Measurements from ENCODE around the gene SCD5.
A peak's percentile ranks its signal among the peaks of the same experiment; 100 is the strongest.

Gene SCD5

DNA sequence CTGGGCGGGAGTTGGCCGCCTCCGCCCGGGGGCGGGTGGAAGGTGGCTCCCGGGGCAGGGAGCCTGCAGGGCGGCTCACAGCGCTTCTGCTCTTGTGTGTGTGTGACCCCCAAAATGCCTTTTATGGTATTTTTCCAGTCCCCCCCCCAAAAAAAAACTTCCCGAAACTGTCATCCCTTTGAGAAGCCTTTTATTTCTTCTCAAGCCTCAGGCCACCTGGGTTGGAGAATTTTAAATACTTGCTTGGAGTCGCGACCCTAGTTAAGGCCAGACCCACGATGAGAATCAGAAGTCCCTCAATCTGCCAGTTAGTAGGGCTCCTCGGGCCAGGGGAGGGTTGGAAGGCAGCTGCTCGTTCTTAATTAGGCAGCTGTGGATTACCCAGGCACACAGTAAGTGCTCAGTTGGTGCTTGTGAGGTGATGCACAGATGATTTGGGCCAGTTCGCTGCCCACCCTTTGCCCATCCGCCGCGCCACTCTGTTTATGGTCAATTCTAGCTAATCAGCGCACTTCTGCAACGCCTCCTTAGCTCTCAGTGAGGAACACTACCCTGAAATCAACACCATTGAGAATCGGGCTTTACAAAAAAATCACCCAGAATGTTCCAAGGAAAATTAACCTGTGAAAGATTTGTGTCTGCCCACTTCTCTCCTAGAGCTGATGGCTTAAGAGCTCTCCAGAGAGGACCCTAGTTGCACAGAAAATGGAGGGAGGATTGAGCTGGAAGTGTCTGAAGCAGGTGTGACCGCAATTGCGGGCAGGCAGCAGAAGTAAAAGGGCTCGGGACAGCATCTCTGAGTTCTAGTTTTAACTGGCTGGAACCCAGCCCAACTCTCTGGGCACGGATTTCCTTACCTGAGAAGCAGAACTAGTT, 648 bp upstream of the SCD5 start:
- H3K27me3 ChIP-seq: peaks cover 18% of the 10 kb centered on the region
- peak overlapping the region; percentile 65 for H3K4me3 ChIP-seq (ENCODE audit: low read depth, low read length)
- peaks cover 8% of the 10 kb centered on the region for H3K4me1 ChIP-seq
- H3K36me3 ChIP-seq: no peaks in the 10 kb centered on the region
- TF ChIP-seq, protein P1, sequence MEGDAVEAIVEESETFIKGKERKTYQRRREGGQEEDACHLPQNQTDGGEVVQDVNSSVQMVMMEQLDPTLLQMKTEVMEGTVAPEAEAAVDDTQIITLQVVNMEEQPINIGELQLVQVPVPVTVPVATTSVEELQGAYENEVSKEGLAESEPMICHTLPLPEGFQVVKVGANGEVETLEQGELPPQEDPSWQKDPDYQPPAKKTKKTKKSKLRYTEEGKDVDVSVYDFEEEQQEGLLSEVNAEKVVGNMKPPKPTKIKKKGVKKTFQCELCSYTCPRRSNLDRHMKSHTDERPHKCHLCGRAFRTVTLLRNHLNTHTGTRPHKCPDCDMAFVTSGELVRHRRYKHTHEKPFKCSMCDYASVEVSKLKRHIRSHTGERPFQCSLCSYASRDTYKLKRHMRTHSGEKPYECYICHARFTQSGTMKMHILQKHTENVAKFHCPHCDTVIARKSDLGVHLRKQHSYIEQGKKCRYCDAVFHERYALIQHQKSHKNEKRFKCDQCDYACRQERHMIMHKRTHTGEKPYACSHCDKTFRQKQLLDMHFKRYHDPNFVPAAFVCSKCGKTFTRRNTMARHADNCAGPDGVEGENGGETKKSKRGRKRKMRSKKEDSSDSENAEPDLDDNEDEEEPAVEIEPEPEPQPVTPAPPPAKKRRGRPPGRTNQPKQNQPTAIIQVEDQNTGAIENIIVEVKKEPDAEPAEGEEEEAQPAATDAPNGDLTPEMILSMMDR (IDR thresholded peaks at IDR 0.05; ENCODE audit: low read depth, low read length): no peak
- no peak for DNase-seq
- no peaks in the 10 kb centered on the region for H3K9me3 ChIP-seq

GRCh38 chr4:82797405-82798111, 1.0 kb downstream of the SCD5 start:
- Histone ChIP-seq H3K36me3 (no peaks in the 10 kb centered on the region), H3K9me3 (no peaks in the 10 kb centered on the region), H3K4me1 (peaks cover 8% of the 10 kb centered on the region), H3K27me3 (peaks cover 18% of the 10 kb centered on the region), H3K4me3 (ENCODE audit: low read depth, low read length) (peak overlapping the region; percentile 65)
- peak; percentile 36 for DNase-seq
- TF ChIP-seq, protein P1 (IDR thresholded peaks at IDR 0.05; ENCODE audit: low read depth, low read length): no peak

DNA sequence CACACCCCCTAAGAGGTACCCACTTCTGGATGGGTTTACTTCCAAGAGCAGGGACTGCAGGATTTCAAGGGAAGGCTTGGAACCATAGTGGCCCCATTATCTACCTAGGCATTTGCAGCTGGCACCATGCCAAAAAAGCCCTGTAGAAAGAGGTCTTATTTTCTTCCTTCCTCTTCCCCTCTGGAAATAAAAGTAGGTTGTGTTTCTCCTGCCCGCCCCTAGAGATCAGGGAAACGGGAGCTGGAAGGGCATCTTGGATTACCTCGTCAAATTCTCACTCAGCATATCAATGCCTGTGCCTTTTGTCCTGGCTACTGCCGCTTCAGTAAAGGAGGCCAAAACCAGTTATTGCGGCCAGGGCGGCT, 1.6 kb downstream of the SCD5 start:
- peaks cover 8% of the 10 kb centered on the region for H3K4me1 ChIP-seq
- peak; percentile 21 for DNase-seq
- no peaks in the 10 kb centered on the region for H3K9me3 ChIP-seq
- no peaks in the 10 kb centered on the region for H3K36me3 ChIP-seq
- H3K4me3 ChIP-seq (ENCODE audit: low read depth, low read length): no peak overlapping the region
- TF ChIP-seq, protein P1 (IDR thresholded peaks at IDR 0.05; ENCODE audit: low read depth, low read length): no peak
- peaks cover 18% of the 10 kb centered on the region for H3K27me3 ChIP-seq

DNA sequence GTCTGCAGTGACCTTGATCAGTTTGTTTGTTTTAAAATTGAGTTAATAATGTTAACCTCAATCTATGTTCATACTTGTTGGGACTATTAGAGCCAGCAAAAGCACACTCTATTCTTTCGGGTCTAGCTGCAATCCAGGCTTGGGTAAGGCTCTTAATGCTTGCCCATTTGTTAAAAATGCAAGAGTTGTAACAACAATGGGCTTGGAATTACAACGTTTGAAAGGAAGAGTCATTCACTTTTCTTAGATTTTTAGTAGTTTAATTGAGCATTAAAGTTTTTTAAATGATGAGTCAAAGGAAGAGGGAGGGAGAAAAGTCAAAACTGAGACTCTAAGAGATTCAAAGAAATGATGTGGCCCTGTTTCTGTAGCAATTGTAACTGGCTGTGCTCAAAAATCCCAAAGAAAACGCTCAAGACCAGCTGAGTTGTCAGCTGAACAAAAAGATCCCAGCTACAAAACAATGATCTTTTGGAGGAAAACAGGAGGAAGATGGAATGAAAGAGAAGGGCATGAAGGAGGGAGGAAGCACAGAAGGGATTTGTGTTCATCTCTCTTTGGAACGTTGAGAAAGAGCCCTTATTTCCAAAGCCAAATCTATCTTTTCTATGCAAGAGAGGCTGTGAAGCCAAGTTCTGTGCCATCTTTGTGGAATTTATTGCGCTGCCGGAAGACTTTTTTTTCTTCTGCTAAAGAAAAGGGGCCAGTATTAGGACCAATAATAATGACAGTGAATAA, 5.5 kb downstream of the SCD5 start:
- TF ChIP-seq, protein P1 (IDR thresholded peaks at IDR 0.05; ENCODE audit: low read depth, low read length): no peak
- Histone ChIP-seq H3K4me3 (ENCODE audit: low read depth, low read length) (no peak overlapping the region), H3K27me3 (peaks cover 7% of the 10 kb centered on the region), H3K36me3 (no peaks in the 10 kb centered on the region), H3K9me3 (no peaks in the 10 kb centered on the region), H3K4me1 (peaks cover 8% of the 10 kb centered on the region)
- no peak for DNase-seq

DNA sequence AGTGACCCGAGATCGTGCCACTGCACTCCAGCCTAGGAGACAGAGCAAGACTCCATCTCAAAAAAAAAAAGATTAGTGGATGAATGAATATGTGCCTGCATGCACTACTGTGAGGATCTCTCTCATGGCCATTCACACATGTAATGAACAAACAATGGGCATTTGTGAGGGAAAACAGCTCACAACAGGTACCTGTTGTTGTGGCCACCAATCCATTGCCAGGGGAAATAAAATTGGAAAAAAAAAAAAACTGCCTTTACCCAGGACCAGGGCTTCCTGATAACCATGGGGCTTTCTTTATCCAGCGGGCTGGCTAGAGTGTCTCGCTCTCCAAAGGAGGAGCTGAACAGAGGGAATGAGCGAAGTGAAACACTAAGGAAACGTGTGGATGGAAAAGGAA, 7.4 kb downstream of the SCD5 start:
- Histone ChIP-seq H3K9me3 (no peaks in the 10 kb centered on the region), H3K4me1 (no peaks in the 10 kb centered on the region; the same call in 1 of the 2 replicates), H3K27me3 (no peaks in the 10 kb centered on the region), H3K36me3 (no peaks in the 10 kb centered on the region), H3K4me3 (ENCODE audit: low read depth, low read length) (no peak overlapping the region)
- TF ChIP-seq, protein P1 (IDR thresholded peaks at IDR 0.05; ENCODE audit: low read depth, low read length): no peak
- DNase-seq: no peak
